Fibroblast of skin of scalp (primary cell): Measurements from ENCODE around the gene KRT2.
A peak's percentile ranks its signal among the peaks of the same experiment; 100 is the strongest.

Experiments used
- DNase-seq: peaks from one replicate; pipeline ENCODE4 v3.0.0-alpha.2; 2013

Gene KRT2

GRCh38 chr12:52662918-52663229 is 10.9 kb upstream of the KRT2 start:
- DNase-seq = no peak

GRCh38 chr12:52662093-52662917 is 10.3 kb upstream of the KRT2 start:
- no peak for DNase-seq

GRCh38 chr12:52661668-52662067 is 9.7 kb upstream of the KRT2 start:
- no peak for DNase-seq

GRCh38 chr12:52660934-52661499 is 9.0 kb upstream of the KRT2 start:
- no peak for DNase-seq

GRCh38 chr12:52659951-52660350 is 7.9 kb upstream of the KRT2 start:
- DNase-seq = no peak

GRCh38 chr12:52659395-52659794 is 7.4 kb upstream of the KRT2 start:
- DNase-seq = no peak

- DNase-seq = no peak
These were observed 6.2 kb upstream of the KRT2 start for GRCh38 chr12:52658196-52658595.

GRCh38 chr12:52657250-52657902 is 5.4 kb upstream of the KRT2 start:
- no peak for DNase-seq

- DNase-seq = no peak
These were observed 4.6 kb upstream of the KRT2 start for GRCh38 chr12:52656616-52657015.

- DNase-seq = no peak
These were observed 3.7 kb upstream of the KRT2 start for GRCh38 chr12:52655720-52656124.

- DNase-seq = peak; percentile 13
These were observed 3.2 kb upstream of the KRT2 start for GRCh38 chr12:52655251-52655650.

GRCh38 chr12:52650520-52651081 is 1.4 kb downstream of the KRT2 start:
- DNase-seq = no peak

- DNase-seq = no peak
These were observed 2.9 kb downstream of the KRT2 start for GRCh38 chr12:52649066-52649465.

- no peak for DNase-seq
These were observed 3.9 kb downstream of the KRT2 start for GRCh38 chr12:52648012-52648550.

GRCh38 chr12:52647601-52648000 is 4.4 kb downstream of the KRT2 start:
- DNase-seq = no peak

- DNase-seq = no peak
These were observed 5.4 kb downstream of the KRT2 start for GRCh38 chr12:52646613-52647012.

- DNase-seq = no peak
These were observed 6.0 kb downstream of the KRT2 start for GRCh38 chr12:52645982-52646381.

- no peak for DNase-seq
These were observed 6.8 kb downstream of the KRT2 start for GRCh38 chr12:52645120-52645761.

- no peak for DNase-seq
These were observed 8.0 kb downstream of the KRT2 start for GRCh38 chr12:52644078-52644415.

GRCh38 chr12:52643233-52644077 is 8.6 kb downstream of the KRT2 start:
- no peak for DNase-seq

- no peak for DNase-seq
These were observed 10.5 kb downstream of the KRT2 start for GRCh38 chr12:52641468-52641867.

- no peak for DNase-seq
These were observed 14.7 kb downstream of the KRT2 start for GRCh38 chr12:52637299-52637698.
